Stimulated activated CD8-positive, alpha-beta memory T cell treated with anti-CD3 and anti-CD28 coated beads, Interleukin-4, amount 100 ng/mL, for 48 hours (primary cell): ENCODE measurements around the gene CYP20A1.
"Not testable (repeated sequence)": the region's sequence is repeated elsewhere in the genome, so short reads cannot be mapped to it uniquely, and the experiment has no call there.

ENCODE experiments used
- DNase-seq: peaks from one replicate; pipeline ENCODE4 v3.0.0-alpha.2; 2020

CYP20A1 gene

GRCh38 chr2:203238704-203239526 lies at the start of gene CYP20A1:
CYP20A1 (plus strand) TSS chr2:203239018; CDS start chr2:203239063, 45 bp downstream.
- peak; percentile 98 for DNase-seq

GRCh38 chr2:203190547-203190946 lies 48.3 kb upstream of the CYP20A1 start:
- not testable (repeated sequence) for DNase-seq

GRCh38 chr2:203191026-203191425 lies 47.8 kb upstream of the CYP20A1 start:
- not testable (repeated sequence) for DNase-seq

GRCh38 chr2:203191961-203192360 lies 46.9 kb upstream of the CYP20A1 start:
- no peak for DNase-seq

GRCh38 chr2:203195331-203196036 lies 43.3 kb upstream of the CYP20A1 start:
- DNase-seq: no peak

- DNase-seq: no peak
Measured at GRCh38 chr2:203200866-203201265, 38.0 kb upstream of the CYP20A1 start.

GRCh38 chr2:203201426-203201825 lies 37.4 kb upstream of the CYP20A1 start:
- DNase-seq: no peak

GRCh38 chr2:203209538-203209937 lies 29.3 kb upstream of the CYP20A1 start:
- no peak for DNase-seq

GRCh38 chr2:203225423-203226039 lies 13.3 kb upstream of the CYP20A1 start:
- peak; percentile 39 for DNase-seq

GRCh38 chr2:203229674-203230073 lies 9.1 kb upstream of the CYP20A1 start:
- DNase-seq: not testable (repeated sequence)

- DNase-seq: no peak
Measured at GRCh38 chr2:203237346-203238238, 1.2 kb upstream of the CYP20A1 start.

- no peak for DNase-seq
Measured at GRCh38 chr2:203238292-203238703, 520 bp upstream of the CYP20A1 start.

GRCh38 chr2:203240491-203240890 lies 1.7 kb downstream of the CYP20A1 start:
- no peak for DNase-seq

- no peak for DNase-seq
Measured at GRCh38 chr2:203242518-203242917, 3.7 kb downstream of the CYP20A1 start.

- no peak for DNase-seq
Measured at GRCh38 chr2:203246646-203247045, 7.8 kb downstream of the CYP20A1 start.

GRCh38 chr2:203252818-203253217 lies 14.0 kb downstream of the CYP20A1 start:
- no peak for DNase-seq

- not testable (repeated sequence) for DNase-seq
Measured at GRCh38 chr2:203253422-203254095, 14.7 kb downstream of the CYP20A1 start.

- no peak for DNase-seq
Measured at GRCh38 chr2:203261326-203262159, 22.7 kb downstream of the CYP20A1 start.

- DNase-seq: no peak
Measured at GRCh38 chr2:203279288-203279687, 40.5 kb downstream of the CYP20A1 start.

- DNase-seq: no peak
Measured at GRCh38 chr2:203280428-203281064, 41.7 kb downstream of the CYP20A1 start.
